SHP77 (cell line): Measurements from ENCODE around the gene HUS1B.
"Not testable (repeated sequence)": the region's sequence is repeated elsewhere in the genome, so short reads cannot be mapped to it uniquely, and the experiment has no call there.

Experiments
- DNase-seq, 2 experiments: peaks; one replicate each; lab custom pipeline; 2025; lab: John Stamatoyannopoulos, UW

HUS1B gene

GRCh38 chr6:656460-657252 lies at the start of gene HUS1B:
TSS of gene HUS1B (minus strand) at chr6:657100. CDS start at chr6:656944, 156 bp downstream.
- DNase-seq, result no peak

GRCh38 chr6:706146-706545 lies 49.2 kb upstream of the HUS1B start:
- no peak for DNase-seq

- no peak for DNase-seq
These were observed 48.1 kb upstream of the HUS1B start for GRCh38 chr6:705047-705446.

GRCh38 chr6:704046-704445 lies 47.1 kb upstream of the HUS1B start:
- DNase-seq, result no peak

GRCh38 chr6:703552-703951 lies 46.7 kb upstream of the HUS1B start:
- DNase-seq, result no peak

- DNase-seq, result peak in 1 of 2 experiments; percentile 24
These were observed 45.0 kb upstream of the HUS1B start for GRCh38 chr6:701700-702479.

GRCh38 chr6:701215-701614 lies 44.3 kb upstream of the HUS1B start:
- no peak for DNase-seq

GRCh38 chr6:700490-700889 lies 43.6 kb upstream of the HUS1B start:
- no peak for DNase-seq

GRCh38 chr6:699319-699718 lies 42.4 kb upstream of the HUS1B start:
- DNase-seq, result no peak

GRCh38 chr6:694431-695126 lies 37.7 kb upstream of the HUS1B start:
- DNase-seq, result not testable (repeated sequence)

- no peak for DNase-seq
These were observed 36.8 kb upstream of the HUS1B start for GRCh38 chr6:693723-694009.

GRCh38 chr6:692858-693722 lies 36.2 kb upstream of the HUS1B start, which contains the start of gene EXOC2:
TSS of gene EXOC2 (minus strand) at chr6:693139. CDS start at chr6:637818, 55,321 bp downstream.
- DNase-seq, result peak; percentile 73 to 87

GRCh38 chr6:692356-692851 lies 35.5 kb upstream of the HUS1B start:
- DNase-seq, result peak; percentile 32 to 80

- DNase-seq, result no peak
These were observed 32.3 kb upstream of the HUS1B start for GRCh38 chr6:689223-689622.

GRCh38 chr6:686497-686896 lies 29.6 kb upstream of the HUS1B start:
- DNase-seq, result peak; percentile 20 to 25

- DNase-seq, result no peak
These were observed 28.1 kb upstream of the HUS1B start for GRCh38 chr6:684831-685636.

GRCh38 chr6:683742-684440 lies 27.0 kb upstream of the HUS1B start:
- peak; percentile 96 to 97 for DNase-seq

- DNase-seq, result peak in 1 of 2 experiments; percentile 35
These were observed 23.9 kb upstream of the HUS1B start for GRCh38 chr6:680666-681340.

- DNase-seq, result no peak
These were observed 23.4 kb upstream of the HUS1B start for GRCh38 chr6:680251-680650.
